ENCODE results near the gene TRPT1.

The TRPT1 gene

DNA sequence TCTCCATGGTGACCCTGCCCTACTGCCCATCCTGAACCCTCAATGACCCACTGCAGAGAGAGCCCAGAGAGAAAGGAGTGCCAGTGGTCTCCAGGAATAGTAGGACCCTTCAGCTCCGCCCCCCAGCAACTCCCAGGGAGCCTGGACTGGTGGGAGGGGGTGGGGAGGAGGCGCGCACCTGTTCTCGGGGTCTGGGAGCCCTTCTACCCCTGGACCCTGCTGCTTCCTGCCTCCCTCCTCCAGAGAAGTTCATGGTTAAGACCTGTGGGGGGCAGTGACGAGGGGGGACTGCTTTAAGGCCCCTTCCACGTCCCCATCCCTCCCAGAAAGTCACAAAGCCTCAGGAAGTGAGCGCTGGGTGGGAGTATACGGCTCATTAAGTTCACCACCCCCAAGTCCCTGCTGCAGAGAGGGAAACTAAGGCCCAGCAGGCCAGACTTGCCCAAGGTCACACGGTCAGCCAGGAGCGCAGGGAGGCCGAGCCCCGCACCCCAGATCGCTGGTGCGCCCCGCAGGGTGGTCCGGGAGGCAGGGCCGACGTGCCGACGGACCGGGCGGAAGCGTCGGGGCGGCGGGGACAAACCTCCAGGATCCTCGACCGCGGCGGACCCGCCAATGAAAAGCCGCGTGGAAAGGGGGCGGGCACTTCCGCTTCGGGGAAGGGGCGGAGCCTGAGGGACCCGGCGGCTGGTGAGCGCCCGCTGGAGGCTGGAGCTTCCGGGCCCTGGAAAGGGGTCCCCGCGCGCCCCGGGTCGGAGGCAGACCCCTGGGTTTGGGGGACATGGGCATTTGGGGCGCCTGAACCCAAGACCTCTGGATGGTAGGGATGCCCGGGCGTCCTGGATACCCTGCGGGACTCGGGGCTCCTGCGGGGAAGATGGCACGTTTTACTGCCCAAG is at the start of gene TRPT1, which contains the start of gene NUDT22:
TSS of gene TRPT1 (minus strand) at position 579 of the 899 bp plus-strand sequence. CDS start at position 253, 326 bp downstream.
TSS of gene NUDT22 (plus strand) at position 667 of the 899 bp plus-strand sequence. CDS start 379 bp downstream, outside the sequence.
- DNase-seq (ENCODE audit: low spot score): peak; percentile 95
- TF ChIP-seq, protein P1, sequence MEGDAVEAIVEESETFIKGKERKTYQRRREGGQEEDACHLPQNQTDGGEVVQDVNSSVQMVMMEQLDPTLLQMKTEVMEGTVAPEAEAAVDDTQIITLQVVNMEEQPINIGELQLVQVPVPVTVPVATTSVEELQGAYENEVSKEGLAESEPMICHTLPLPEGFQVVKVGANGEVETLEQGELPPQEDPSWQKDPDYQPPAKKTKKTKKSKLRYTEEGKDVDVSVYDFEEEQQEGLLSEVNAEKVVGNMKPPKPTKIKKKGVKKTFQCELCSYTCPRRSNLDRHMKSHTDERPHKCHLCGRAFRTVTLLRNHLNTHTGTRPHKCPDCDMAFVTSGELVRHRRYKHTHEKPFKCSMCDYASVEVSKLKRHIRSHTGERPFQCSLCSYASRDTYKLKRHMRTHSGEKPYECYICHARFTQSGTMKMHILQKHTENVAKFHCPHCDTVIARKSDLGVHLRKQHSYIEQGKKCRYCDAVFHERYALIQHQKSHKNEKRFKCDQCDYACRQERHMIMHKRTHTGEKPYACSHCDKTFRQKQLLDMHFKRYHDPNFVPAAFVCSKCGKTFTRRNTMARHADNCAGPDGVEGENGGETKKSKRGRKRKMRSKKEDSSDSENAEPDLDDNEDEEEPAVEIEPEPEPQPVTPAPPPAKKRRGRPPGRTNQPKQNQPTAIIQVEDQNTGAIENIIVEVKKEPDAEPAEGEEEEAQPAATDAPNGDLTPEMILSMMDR (IDR thresholded peaks at IDR 0.05; ENCODE audit: extremely low read depth, insufficient read depth, missing control alignments): peak; percentile 29
- in situ Hi-C loops (cut with MboI; ENCODE audit: low pct_unique_long_range_greater_than_20kb, low sequenced_read_pairs, unreplicated experiment): no loop called here

DNA sequence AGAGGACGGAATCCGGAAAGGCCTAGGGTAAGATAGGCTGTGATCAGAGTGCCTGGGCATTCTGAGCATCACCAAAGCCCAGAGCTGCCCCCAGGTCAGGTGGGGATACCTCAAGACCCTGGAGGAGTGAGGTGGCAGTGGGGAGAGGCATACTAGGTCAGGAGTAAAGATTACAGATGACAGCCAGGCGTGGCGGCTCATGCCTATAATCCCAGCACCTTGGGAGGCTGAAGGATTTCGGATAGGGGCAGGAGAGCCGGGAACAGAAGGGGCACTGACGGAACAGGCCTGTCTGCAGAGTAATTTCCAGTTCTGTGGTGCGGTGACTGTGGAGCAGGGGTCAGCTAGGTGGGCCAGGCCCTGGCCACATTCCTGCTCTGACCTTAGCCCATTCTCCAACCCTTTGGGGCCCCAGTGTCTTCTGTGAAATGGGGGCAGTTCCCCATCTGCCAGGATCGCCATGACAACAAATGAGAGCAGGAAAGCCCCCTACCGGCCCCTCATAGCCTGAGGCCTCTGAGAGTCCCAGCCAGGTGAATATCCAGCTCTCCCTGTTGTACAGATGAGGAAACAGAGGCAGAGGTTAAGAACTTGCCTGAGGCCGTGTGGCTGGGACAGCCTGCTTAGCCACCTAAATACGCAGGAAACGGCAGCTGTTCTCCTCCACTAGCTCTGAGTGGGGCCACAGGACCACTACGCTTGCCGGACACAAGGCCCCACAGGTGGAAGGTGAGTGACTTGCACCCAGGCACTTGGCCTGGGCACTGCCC is 49.2 kb upstream of the TRPT1 start:
- DNase-seq (ENCODE audit: low spot score): no peak
- in situ Hi-C loops (cut with MboI; ENCODE audit: low pct_unique_long_range_greater_than_20kb, low sequenced_read_pairs, unreplicated experiment): no loop called here
- TF ChIP-seq, protein P1 (IDR thresholded peaks at IDR 0.05; ENCODE audit: extremely low read depth, insufficient read depth, missing control alignments): no peak

- peak; percentile 91 for DNase-seq (ENCODE audit: low spot score)
- TF ChIP-seq, protein P1 (IDR thresholded peaks at IDR 0.05; ENCODE audit: extremely low read depth, insufficient read depth, missing control alignments): peak; percentile 10
- in situ Hi-C loops (cut with MboI; ENCODE audit: low pct_unique_long_range_greater_than_20kb, low sequenced_read_pairs, unreplicated experiment): no loop called here
These were observed 43.7 kb upstream of the TRPT1 start for GRCh38 chr11:64269540-64270220.

GRCh38 chr11:64268893-64269539 is 43.0 kb upstream of the TRPT1 start:
- in situ Hi-C loops (cut with MboI; ENCODE audit: low pct_unique_long_range_greater_than_20kb, low sequenced_read_pairs, unreplicated experiment): no loop called here
- TF ChIP-seq, protein P1 (IDR thresholded peaks at IDR 0.05; ENCODE audit: extremely low read depth, insufficient read depth, missing control alignments): no peak
- no peak for DNase-seq (ENCODE audit: low spot score)

DNA sequence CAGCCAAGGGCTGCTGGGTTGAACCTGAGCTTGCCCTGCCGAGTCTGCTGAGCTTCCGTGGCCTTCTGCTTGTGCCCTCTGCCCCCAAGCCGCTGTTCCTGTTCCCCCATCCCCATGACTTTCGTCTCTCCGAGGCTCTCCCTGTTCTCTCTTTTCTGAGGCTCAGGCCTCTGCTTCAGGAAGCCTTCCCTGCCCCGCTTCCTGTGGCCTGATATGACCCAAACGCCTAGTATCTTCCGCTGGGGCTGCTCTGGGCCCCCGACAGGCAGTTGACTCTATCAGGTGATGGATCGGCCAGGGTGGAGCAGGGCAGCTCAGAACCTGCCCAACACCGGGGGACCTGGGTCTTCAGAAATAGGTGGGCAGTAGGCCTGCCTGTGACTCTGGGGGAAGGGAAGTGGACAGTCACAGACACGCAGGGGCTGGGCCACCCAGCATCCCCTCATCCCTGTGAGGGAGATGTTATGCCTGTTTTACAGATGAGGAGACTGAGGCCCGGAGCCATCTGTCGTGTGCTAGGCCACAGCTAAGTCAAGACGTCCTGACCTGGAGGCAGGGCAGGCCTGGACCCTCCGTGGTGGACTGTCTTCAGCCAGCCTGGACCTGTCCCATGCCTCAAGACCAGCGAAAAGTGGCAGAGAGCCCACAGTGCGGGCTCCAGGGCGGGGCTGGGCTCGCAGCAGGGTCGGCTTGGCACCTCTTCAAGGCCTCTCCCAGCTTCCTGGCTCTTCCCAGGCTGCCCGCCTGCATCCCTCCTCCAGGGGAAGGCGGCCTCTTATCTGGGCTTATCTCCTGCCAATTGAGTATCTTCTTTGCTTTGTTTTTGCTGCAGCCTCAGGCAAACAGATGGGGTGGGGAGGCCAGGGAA is 42.3 kb upstream of the TRPT1 start:
- TF ChIP-seq, protein P1 (IDR thresholded peaks at IDR 0.05; ENCODE audit: extremely low read depth, insufficient read depth, missing control alignments): no peak
- in situ Hi-C loops (cut with MboI; ENCODE audit: low pct_unique_long_range_greater_than_20kb, low sequenced_read_pairs, unreplicated experiment): no loop called here
- no peak for DNase-seq (ENCODE audit: low spot score)
